ENCODE measurements around the gene GTPBP10. TPM values are rescaled to one million over a fixed set of nuclear protein-coding genes. Genes with fewer than 3 reads are reported as not detected.

GTPBP10 gene
- total RNA-seq, 1 experiment from 2014 or later: 23.3 TPM

DNA sequence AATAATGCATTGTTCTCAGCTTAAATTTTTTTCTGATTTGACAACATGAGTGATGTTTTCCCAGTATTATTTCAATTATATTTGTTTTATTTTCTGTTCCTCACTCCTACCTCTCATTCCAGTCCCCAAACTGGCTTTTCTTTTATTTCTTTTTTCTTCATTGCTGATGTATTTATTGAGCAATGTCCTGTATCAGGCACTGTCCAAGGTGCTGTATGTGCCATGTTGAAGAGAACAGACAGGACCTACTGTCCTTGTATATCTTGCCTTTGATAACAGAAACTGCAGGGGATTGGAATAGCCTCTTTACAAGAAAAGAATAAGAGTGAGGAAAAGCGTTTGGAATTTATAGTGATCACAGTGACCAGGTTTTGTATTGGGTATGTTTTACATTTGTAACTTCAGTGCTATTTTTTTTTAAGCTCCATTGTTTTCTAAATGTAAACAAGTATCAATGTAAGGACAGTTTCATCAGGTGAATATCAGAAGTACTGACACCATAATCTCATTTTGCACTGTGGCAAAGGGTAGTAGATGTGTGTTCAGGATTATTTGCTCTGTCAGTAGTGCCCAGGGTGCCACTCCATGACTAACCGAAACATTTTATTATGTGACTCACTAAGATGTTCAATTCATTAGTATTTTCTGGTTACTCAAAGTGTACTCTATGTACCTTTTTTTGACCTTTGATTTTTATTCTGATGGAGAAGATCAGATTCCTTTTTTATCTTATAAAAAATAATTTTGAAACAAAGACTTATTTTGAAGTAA is 41.1 kb downstream of the GTPBP10 start:
- Histone ChIP-seq H3K4me1 (ENCODE audit: insufficient read depth, low read length) (no peaks in the 10 kb centered on the region), H4K20me1 (ENCODE audit: control insufficient read depth, insufficient read depth, insufficient read length) (no peaks in the 10 kb centered on the region), H3K79me1 (ENCODE audit: insufficient read depth, low read depth, low read length, poor library complexity, severe bottlenecking) (no peaks in the 10 kb centered on the region), H3K4ac (ENCODE audit: low read depth, low read length) (no peak overlapping the region), H3T11ph (ENCODE audit: low read length) (no peak overlapping the region), H3K23me2 (ENCODE audit: insufficient read length, low read depth, low read length, poor library complexity, severe bottlenecking) (no peaks in the 10 kb centered on the region), H3K23ac (ENCODE audit: insufficient read length, low read depth, low read length) (no peak overlapping the region), H2BK5ac (ENCODE audit: insufficient read length, low read length) (no peak overlapping the region), H3K14ac (ENCODE audit: insufficient read depth, low read length) (no peak overlapping the region), H2BK120ac (ENCODE audit: low read depth, low read length, poor library complexity, severe bottlenecking) (no peak overlapping the region), H3K79me2 (ENCODE audit: insufficient read depth, low read length) (no peaks in the 10 kb centered on the region), H2AK5ac (ENCODE audit: insufficient read length, low read length) (no peak overlapping the region), H4K91ac (ENCODE audit: insufficient read length, low read depth, low read length) (no peak overlapping the region), H2BK20ac (ENCODE audit: low read depth, low read length, poor library complexity, severe bottlenecking) (no peak overlapping the region), H2BK15ac (ENCODE audit: low read depth, low read length) (no peak overlapping the region), H4K8ac (replicated peaks; ENCODE audit: insufficient read length, low read depth, low read length) (no peak overlapping the region), H3K9me3 (ENCODE audit: control insufficient read depth, low read depth, low read length) (no peaks in the 10 kb centered on the region), H3K9ac (ENCODE audit: extremely low read depth, insufficient read length, low read length) (no peak overlapping the region), H3K18ac (ENCODE audit: insufficient read length, low read depth, low read length) (no peak overlapping the region), H3K56ac (ENCODE audit: insufficient read length, low read depth, low read length) (no peak overlapping the region), H3K4me2 (ENCODE audit: insufficient read depth, insufficient read length, low read length) (no peak overlapping the region), H3K27me3 (ENCODE audit: insufficient read depth, low read length) (no peaks in the 10 kb centered on the region), H2BK12ac (ENCODE audit: insufficient read length, low read depth, low read length) (no peak overlapping the region), H4K5ac (ENCODE audit: insufficient read length, low read depth, low read length) (no peak overlapping the region), H3K27ac (ENCODE audit: insufficient read length, low read depth, low read length) (no peak overlapping the region), H2AFZ (ENCODE audit: low read length) (no peak overlapping the region)
- TF ChIP-seq, protein P1, sequence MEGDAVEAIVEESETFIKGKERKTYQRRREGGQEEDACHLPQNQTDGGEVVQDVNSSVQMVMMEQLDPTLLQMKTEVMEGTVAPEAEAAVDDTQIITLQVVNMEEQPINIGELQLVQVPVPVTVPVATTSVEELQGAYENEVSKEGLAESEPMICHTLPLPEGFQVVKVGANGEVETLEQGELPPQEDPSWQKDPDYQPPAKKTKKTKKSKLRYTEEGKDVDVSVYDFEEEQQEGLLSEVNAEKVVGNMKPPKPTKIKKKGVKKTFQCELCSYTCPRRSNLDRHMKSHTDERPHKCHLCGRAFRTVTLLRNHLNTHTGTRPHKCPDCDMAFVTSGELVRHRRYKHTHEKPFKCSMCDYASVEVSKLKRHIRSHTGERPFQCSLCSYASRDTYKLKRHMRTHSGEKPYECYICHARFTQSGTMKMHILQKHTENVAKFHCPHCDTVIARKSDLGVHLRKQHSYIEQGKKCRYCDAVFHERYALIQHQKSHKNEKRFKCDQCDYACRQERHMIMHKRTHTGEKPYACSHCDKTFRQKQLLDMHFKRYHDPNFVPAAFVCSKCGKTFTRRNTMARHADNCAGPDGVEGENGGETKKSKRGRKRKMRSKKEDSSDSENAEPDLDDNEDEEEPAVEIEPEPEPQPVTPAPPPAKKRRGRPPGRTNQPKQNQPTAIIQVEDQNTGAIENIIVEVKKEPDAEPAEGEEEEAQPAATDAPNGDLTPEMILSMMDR (conservative IDR thresholded peaks at IDR 0.05): no peak
- Mint-ChIP-seq H3K27me3 (ENCODE audit: low read depth) (no peaks in the 10 kb centered on the region), H3K4me3 (no peak overlapping the region), H3K27ac (no peak overlapping the region), H3K4me1 (no peaks in the 10 kb centered on the region), H3K36me3 (ENCODE audit: insufficient read depth in 1 of 3, low read depth in 3 of 3) (peaks cover 2 to 22% (median 13%) of the 10 kb centered on the region in 3 experiments), H3K9me3 (peaks cover 2 to 3% of the 10 kb centered on the region in 2 experiments; a peak in 3 of 5 replicates)
- WGBS (ENCODE audit: extremely low coverage, insufficient read length, low lambda C conversion rate): no CpG with 5 or more reads among the region's 2 CpGs
- DNase-seq: no peak
